Measurements from ENCODE around the gene PDZRN3.

DNA sequence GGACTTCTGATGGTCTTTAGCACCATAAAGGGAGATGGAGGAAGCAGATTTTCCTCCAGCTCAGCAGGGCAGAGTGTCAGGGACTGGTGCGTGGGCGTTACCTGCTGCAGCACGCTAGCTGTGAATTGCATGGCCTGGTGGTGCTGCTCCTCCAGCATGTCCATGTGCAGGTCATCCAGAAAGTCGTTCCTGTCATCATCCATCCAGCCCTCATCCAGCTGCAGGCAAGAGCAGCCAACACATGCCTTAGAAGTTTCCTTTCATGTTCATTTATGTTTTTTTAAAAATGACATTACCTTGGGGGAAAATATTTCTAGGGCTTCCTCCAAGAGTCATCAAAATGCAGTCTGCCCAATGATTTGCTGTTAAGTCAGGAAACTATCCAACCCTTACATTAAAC, 239.2 kb downstream of the PDZRN3 start:
- TF ChIP-seq FOXM1 (IDR thresholded peaks at IDR 0.05; ENCODE audit: borderline replicate concordance) (no peak), FOXK2 (IDR thresholded peaks at IDR 0.05) (no peak), CTBP1 (IDR thresholded peaks at IDR 0.05; ENCODE audit: borderline replicate concordance) (no peak), FOXA1 (IDR thresholded peaks at IDR 0.05) (no peak), TARDBP (IDR thresholded peaks at IDR 0.05) (no peak), ZNF384 (IDR thresholded peaks at IDR 0.05) (no peak), LEF1 (IDR thresholded peaks at IDR 0.05; ENCODE audit: borderline replicate concordance) (no peak), SP1 (IDR thresholded peaks at IDR 0.05) (no peak), NFRKB (IDR thresholded peaks at IDR 0.05) (no peak)
